HG02852 (cell line): ENCODE data around the gene NDST3.
A peak's percentile ranks its signal among the peaks of the same experiment; 100 is the strongest.
"Not testable (repeated sequence)": the region's sequence is repeated elsewhere in the genome, so short reads cannot be mapped to it uniquely, and the experiment has no call there.

Source experiments
- ATAC-seq: cut with Tn5 transposase; IDR thresholded peaks from one replicate; pipeline ENCODE4 v1.9.1; 2021; ENCODE audit warnings: mild to moderate bottlenecking, moderate library complexity; ENCODE audit not compliant: unreplicated experiment

Gene NDST3

GRCh38 chr4:118265312-118266144 lies 231.2 kb downstream of the NDST3 start:
- ATAC-seq, result no peak

GRCh38 chr4:118266145-118266496 lies 231.8 kb downstream of the NDST3 start:
- ATAC-seq, result not testable (repeated sequence)

GRCh38 chr4:118268780-118269179 lies 234.5 kb downstream of the NDST3 start:
- ATAC-seq, result no peak

GRCh38 chr4:118270492-118270891 lies 236.2 kb downstream of the NDST3 start:
- peak; percentile 57 for ATAC-seq

- ATAC-seq, result no peak
Observed at GRCh38 chr4:118271788-118272187, 237.5 kb downstream of the NDST3 start.

DNA sequence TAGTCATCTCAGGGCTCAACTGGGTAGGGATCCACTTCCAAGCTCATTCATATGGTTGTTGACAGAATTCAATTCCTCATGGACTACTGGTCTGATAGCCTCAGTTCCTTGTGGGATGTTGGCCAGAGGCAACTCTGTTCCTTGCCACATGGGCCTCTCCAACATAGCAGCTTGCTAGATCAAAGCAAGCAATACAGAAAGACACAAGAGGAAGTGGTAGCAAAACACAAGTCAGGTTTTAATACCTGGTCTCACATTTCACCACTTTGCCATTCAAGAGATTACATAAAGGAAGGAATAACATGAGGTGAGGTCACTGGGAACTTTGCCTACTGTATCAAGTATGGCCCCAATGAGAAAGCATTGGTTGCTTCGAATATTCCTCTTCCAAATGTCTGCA lies 239.4 kb downstream of the NDST3 start:
- ATAC-seq, result no peak

DNA sequence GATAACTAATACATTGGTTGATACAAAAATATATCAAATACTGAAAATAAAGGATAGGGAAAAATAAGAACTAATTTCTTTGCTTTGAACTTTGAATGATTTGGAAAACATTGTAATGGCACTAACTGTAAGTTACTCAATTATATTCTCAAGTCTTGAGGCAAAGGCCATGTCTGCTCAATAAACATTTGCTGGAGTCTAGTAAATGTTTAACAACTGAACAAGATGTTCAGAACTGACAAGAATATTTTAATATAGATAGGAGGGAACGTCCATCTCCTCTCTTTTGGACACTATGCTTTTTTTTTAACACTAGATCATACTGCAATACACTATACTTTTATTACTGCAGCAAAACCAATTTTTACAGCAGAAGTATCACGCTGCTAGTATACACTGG lies 242.3 kb downstream of the NDST3 start:
- no peak for ATAC-seq

DNA sequence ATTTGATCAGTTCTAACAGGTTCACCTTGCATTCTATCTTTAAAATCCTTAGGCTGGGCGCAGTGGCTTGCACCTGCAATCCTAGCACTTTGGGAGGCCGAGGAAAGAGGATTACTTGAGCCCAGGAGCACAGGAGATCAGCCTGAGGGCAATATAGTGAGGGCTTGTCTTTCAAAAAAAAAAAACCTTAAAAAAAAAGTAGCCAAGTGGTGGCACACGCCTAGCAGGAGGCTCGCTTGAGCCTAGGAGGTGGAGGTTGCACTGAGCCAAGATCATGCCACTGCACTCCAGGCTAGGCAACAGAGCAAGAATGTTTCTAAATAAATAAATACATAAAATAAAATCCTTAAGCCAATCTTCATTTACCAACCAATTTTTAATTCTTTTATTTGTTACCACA lies 243.0 kb downstream of the NDST3 start:
- ATAC-seq, result no peak

DNA sequence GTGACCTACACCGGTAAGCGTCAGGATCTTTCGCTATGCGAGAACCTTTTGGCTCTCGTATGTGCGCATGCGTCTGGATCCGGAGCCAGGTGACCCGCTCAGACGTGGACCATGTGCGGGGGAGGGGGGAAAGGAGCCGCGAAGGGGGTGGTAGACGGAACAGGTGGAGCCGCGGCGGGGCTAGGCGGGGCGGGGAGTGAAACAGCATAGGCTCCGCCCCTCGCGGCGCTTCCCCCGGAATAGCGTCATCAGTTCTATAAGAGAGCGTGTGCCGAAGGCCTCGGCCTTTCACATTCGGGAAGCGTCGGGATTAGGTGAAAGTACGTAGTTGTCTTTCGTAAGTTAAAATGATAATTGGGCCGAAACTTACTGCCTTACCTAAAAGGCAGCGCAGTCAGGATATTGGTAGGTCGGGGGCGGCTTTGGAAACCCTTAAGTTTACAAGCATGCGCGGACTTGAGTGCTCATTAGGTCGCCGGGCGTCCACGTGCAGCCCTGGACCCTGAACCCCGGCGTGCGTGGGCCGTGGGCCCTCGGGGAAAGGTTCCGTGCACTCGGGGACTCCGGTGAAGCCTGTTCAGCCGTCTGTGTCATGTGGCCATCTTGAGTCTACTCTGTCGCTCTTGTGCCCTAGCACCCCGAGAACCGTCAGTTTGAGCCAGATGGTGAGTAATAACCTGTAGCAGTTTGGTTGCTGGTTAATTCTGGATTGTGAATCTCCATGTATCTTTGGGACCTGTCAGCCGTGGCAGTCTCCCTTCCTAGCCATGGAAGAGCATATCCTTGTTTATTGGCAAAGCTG lies 244.4 kb downstream of the NDST3 start:
- peak; percentile 88 for ATAC-seq

- ATAC-seq, result no peak
Observed at GRCh38 chr4:118279328-118279727, 245.0 kb downstream of the NDST3 start.

- ATAC-seq, result no peak
Observed at GRCh38 chr4:118279920-118280432, 245.7 kb downstream of the NDST3 start.

DNA sequence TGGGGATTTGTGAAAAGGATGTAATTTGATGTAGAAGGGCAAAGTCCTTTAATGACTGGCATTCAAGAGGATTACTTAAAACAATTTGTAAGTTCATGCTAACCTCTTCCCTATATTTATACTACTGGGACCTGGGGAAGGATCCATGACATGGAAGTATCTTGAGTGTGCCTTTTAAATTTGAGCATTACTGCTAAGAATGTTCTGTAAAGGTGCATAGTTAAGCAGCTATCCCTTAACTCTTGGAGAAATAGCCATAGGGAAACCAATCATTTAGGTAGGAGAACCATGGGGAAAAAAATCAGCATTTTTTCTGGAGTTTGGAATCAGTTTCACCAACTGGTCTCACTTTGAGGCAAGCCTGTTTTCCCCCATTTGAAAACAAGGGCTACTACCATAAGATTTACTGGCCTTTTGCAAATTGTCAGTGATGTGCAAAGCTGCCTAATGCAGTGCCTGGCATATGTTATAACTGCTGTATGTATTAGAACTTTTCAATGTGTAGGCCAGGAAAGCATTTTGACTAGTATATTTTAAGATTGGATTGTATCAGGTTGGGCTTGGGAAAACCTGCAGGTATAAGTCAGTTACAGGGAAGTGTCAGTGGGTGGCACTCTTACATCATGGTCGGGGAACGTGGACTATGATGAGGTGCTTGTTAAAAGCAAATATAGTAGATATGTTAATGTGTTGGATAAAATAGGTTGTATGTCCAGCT lies 246.4 kb downstream of the NDST3 start:
- peak; percentile 16 for ATAC-seq

DNA sequence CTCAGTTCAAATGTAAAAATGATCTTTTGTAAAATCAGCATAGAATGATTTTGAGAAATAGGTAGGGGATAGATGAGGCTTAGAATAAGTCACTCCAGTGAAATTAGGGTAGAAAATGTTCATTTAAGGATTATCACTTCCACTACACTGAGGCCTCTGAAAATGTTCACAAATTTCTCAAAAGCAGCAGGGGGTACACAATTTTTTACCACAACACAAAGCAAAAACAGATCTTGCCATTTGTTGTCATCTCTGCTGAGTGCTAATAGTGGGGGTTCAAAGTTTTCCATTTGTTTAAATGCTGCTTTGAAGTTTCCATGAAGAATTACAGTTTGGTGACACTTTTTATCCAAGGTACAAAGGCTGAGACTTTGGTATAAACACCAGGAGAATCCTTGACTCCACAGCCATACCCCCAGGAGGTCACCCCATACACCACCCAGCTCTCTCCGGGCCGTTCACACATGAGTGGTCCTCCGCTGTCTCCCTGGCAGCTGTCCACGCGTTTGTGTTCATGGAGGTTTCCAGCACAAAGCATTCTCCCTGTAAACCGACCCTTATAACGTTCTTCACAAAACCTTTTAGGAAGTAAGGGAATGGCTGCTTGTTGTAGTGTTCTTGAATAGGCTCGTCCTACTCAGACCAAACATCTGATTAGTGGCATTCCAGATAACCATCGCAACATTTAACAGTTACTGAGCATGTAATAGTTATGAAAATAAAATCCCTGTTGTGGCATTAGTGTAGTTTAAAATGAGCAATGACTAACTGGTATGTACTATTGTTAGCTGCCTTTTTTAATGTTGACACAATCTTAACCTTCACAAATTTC lies 247.5 kb downstream of the NDST3 start:
- no peak for ATAC-seq

GRCh38 chr4:118282692-118283091 lies 248.4 kb downstream of the NDST3 start:
- ATAC-seq, result no peak

GRCh38 chr4:118284169-118284568 lies 249.9 kb downstream of the NDST3 start:
- peak; percentile 55 for ATAC-seq

- no peak for ATAC-seq
Observed at GRCh38 chr4:118285931-118286330, 251.6 kb downstream of the NDST3 start.

- ATAC-seq, result no peak
Observed at GRCh38 chr4:118286685-118287084, 252.4 kb downstream of the NDST3 start.

DNA sequence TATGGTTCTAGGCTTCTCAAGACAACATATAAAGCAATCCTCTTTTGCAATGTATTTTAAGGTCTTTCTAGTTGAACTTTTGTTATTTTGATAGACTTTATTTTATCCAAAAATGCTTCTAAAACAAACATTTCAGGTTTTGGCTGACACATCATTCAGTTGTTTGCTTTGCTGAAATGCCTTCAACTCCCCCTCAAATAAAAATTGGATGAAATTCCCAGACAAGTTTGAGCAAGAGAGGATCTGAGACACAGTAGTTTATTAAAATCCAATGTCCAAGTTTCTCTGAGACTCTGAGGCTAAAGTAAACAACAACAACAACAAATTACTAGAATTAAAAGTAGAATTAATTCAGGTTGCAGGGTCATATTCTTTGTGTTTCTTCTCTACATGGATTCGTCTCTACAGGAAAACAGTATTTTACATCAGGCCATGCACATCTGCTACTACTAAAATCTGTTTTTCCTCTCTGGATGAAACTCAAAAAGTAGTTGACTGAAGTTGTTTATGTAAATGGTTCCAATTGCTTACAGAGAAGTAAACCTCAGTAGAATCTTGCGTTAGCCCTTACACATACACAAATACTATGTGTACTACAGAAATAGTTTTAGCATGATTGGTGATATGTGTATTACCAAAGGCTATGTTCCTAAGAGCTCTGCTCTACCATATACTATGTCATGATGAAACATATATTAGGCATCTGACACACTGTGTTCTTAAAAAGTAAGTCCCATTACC lies 253.6 kb downstream of the NDST3 start:
- ATAC-seq, result no peak

- no peak for ATAC-seq
Observed at GRCh38 chr4:118289794-118290193, 255.5 kb downstream of the NDST3 start.

GRCh38 chr4:118290951-118291350 lies 256.7 kb downstream of the NDST3 start:
- no peak for ATAC-seq
